Lower lobe of right lung (tissue), 2 donors: ENCODE data around the gene ARHGEF9. TPM values are rescaled to one million over a fixed set of nuclear protein-coding genes. Genes with fewer than 3 reads are reported as not detected.

Experiments used
- ATAC-seq, 2 donors: fragments of 200-7000 bp; cut with Tn5 transposase; one replicate each; pipeline ENCODE4 v1.9.1; 2020 to 2022; ENCODE audit warnings: mild to moderate bottlenecking in 2 of 2, moderate library complexity in 2 of 2
- DNase-seq: peaks from one replicate; pipeline ENCODE4 v3.0.0-alpha.2; 2020
- H3K27ac ChIP-seq: fragments of 200-600 bp; one replicate; pipeline ENCODE4 v1.8.0; 2022
- H3K27me3 ChIP-seq: fragments of 200-600 bp; one replicate; pipeline ENCODE4 v1.8.0; 2022; ENCODE audit warnings: low read depth
- H3K36me3 ChIP-seq: fragments of 200-600 bp; one replicate; pipeline ENCODE4 v1.8.0; 2022; ENCODE audit warnings: mild to moderate bottlenecking
- H3K4me1 ChIP-seq: fragments of 200-600 bp; one replicate; pipeline ENCODE4 v1.8.0; 2022
- H3K4me3 ChIP-seq: fragments of 200-600 bp; one replicate; pipeline ENCODE4 v1.8.0; 2022; ENCODE audit warnings: mild to moderate bottlenecking
- H3K9me3 ChIP-seq: fragments of 200-600 bp; one replicate; pipeline ENCODE4 v1.8.0; 2022
- CTCF ChIP-seq: fragments of 200-600 bp; IDR thresholded peaks from one replicate; pipeline ENCODE4 v1.8.0; 2022; ENCODE audit warnings: antibody characterized with exemption, mild to moderate bottlenecking
- intact Hi-C: fragments of 100-400 bp; cut with DNase I; formaldehyde crosslinking; loops from one replicate; pipeline ENCODE4 v1.11.0; 2022
- total RNA-seq: library from RNA; stranded (reverse); fragmentation: NEBNext Ultra II Directional; extraction: Animal tissue kit (Norgen Biotek cat#: 25700); gene quantifications from one replicate; pipeline ENCODE4 v1.2.1, GENCODE V29; 2021
- donor health status: DM: no; HTN: yes; CAD: no; lungs with severe emphysema.

ARHGEF9 gene
- total RNA-seq, 1 donor from 2014 or later = 20.8 TPM

- Histone ChIP-seq H3K4me1 (no peaks in the 10 kb centered on the region), H3K36me3 (no peaks in the 10 kb centered on the region), H3K27me3 (no peaks in the 10 kb centered on the region), H3K27ac (no peak overlapping the region), H3K4me3 (no peak overlapping the region), H3K9me3 (no peaks in the 10 kb centered on the region)
- DNase-seq (no peak), ATAC-seq (no peak)
- TF ChIP-seq CTCF = no peak
- intact Hi-C loops = no loop called here
Measured at GRCh38 chrX:63680423-63680822, 104.6 kb downstream of the ARHGEF9 start.

- Histone ChIP-seq H3K27ac (no peak overlapping the region), H3K4me3 (no peak overlapping the region), H3K36me3 (no peaks in the 10 kb centered on the region), H3K27me3 (no peaks in the 10 kb centered on the region), H3K9me3 (no peaks in the 10 kb centered on the region), H3K4me1 (no peaks in the 10 kb centered on the region)
- no peak for DNase-seq
- intact Hi-C loops = no loop called here
- no peak for ATAC-seq
- no peak for TF ChIP-seq CTCF
Measured at GRCh38 chrX:63679432-63679831, 105.6 kb downstream of the ARHGEF9 start.

GRCh38 chrX:63675716-63676115 is 109.3 kb downstream of the ARHGEF9 start:
- Histone ChIP-seq H3K9me3 (no peaks in the 10 kb centered on the region), H3K27me3 (no peaks in the 10 kb centered on the region), H3K4me3 (no peak overlapping the region), H3K27ac (no peak overlapping the region), H3K4me1 (no peaks in the 10 kb centered on the region), H3K36me3 (peaks cover 26% of the 10 kb centered on the region)
- ATAC-seq (no peak), DNase-seq (no peak)
- intact Hi-C loops = no loop called here
- no peak for TF ChIP-seq CTCF

GRCh38 chrX:63673896-63674295 is 111.1 kb downstream of the ARHGEF9 start:
- no peak for ATAC-seq
- no peak for TF ChIP-seq CTCF
- H3K9me3 ChIP-seq = no peaks in the 10 kb centered on the region

GRCh38 chrX:63664741-63665140 is 120.3 kb downstream of the ARHGEF9 start:
- H3K4me3 ChIP-seq = no peak overlapping the region
- intact Hi-C loops = no loop called here
- peaks cover 10% of the 10 kb centered on the region for H3K36me3 ChIP-seq
- DNase-seq (no peak), ATAC-seq (no peak)
- no peaks in the 10 kb centered on the region for H3K4me1 ChIP-seq
- no peak overlapping the region for H3K27ac ChIP-seq
- H3K27me3 ChIP-seq = no peaks in the 10 kb centered on the region
- H3K9me3 ChIP-seq = no peaks in the 10 kb centered on the region
- TF ChIP-seq CTCF = no peak

More at GRCh38 chrX:63673896-63674295, 111.1 kb downstream of the ARHGEF9 start:
- intact Hi-C loops = no loop called here
- Histone ChIP-seq H3K27me3 (no peaks in the 10 kb centered on the region), H3K4me1 (no peaks in the 10 kb centered on the region), H3K4me3 (no peak overlapping the region), H3K36me3 (peaks cover 28% of the 10 kb centered on the region), H3K27ac (no peak overlapping the region)
- DNase-seq = no peak

- no peaks in the 10 kb centered on the region for H3K4me1 ChIP-seq
- H3K4me3 ChIP-seq = no peak overlapping the region
- no peaks in the 10 kb centered on the region for H3K27me3 ChIP-seq
- DNase-seq (no peak), ATAC-seq (no peak)
- H3K36me3 ChIP-seq = peaks cover 10% of the 10 kb centered on the region
- H3K9me3 ChIP-seq = no peaks in the 10 kb centered on the region
- TF ChIP-seq CTCF = no peak
- no peak overlapping the region for H3K27ac ChIP-seq
- intact Hi-C loops = no loop called here
Measured at GRCh38 chrX:63664083-63664482, 120.9 kb downstream of the ARHGEF9 start.
